Bone marrow (tissue), 2 donors: ENCODE measurements around the gene TRPC1.
A peak's percentile ranks its signal among the peaks of the same experiment; 100 is the strongest.

Source experiments
- DNase-seq, 2 donors: peaks; one replicate each; lab custom pipeline; 2025; lab: John Stamatoyannopoulos, UW

TRPC1 gene

GRCh38 chr3:142754494-142754893 lies 30.7 kb downstream of the TRPC1 start:
- no peak for DNase-seq

- no peak for DNase-seq
Observed at GRCh38 chr3:142768338-142768737, 44.5 kb downstream of the TRPC1 start.

GRCh38 chr3:142777927-142778326 lies 54.1 kb downstream of the TRPC1 start:
- no peak for DNase-seq

GRCh38 chr3:142778541-142778940 lies 54.7 kb downstream of the TRPC1 start:
- DNase-seq = no peak

GRCh38 chr3:142779591-142779990 lies 55.8 kb downstream of the TRPC1 start:
- DNase-seq = no peak

- no peak for DNase-seq
Observed at GRCh38 chr3:142782616-142783015, 58.8 kb downstream of the TRPC1 start.

- DNase-seq = no peak
Observed at GRCh38 chr3:142784228-142784627, 60.4 kb downstream of the TRPC1 start.

GRCh38 chr3:142785996-142786395 lies 62.2 kb downstream of the TRPC1 start:
- no peak for DNase-seq

GRCh38 chr3:142787719-142788118 lies 63.9 kb downstream of the TRPC1 start:
- peak in 1 of 2 donors; percentile 16 for DNase-seq

- DNase-seq = no peak
Observed at GRCh38 chr3:142794508-142794907, 70.7 kb downstream of the TRPC1 start.

GRCh38 chr3:142795332-142795731 lies 71.5 kb downstream of the TRPC1 start:
- no peak for DNase-seq

GRCh38 chr3:142796823-142797222 lies 73.0 kb downstream of the TRPC1 start:
- no peak for DNase-seq

GRCh38 chr3:142801746-142802145 lies 77.9 kb downstream of the TRPC1 start:
- no peak for DNase-seq

GRCh38 chr3:142802891-142803290 lies 79.1 kb downstream of the TRPC1 start:
- DNase-seq = no peak

- no peak for DNase-seq
Observed at GRCh38 chr3:142808103-142808917, 84.5 kb downstream of the TRPC1 start.

- no peak for DNase-seq
Observed at GRCh38 chr3:142809259-142809658, 85.4 kb downstream of the TRPC1 start.

GRCh38 chr3:142815803-142816202 lies 92.0 kb downstream of the TRPC1 start:
- DNase-seq = no peak

- no peak for DNase-seq
Observed at GRCh38 chr3:142817356-142817755, 93.5 kb downstream of the TRPC1 start.

- no peak for DNase-seq
Observed at GRCh38 chr3:142817897-142818296, 94.1 kb downstream of the TRPC1 start.

- no peak for DNase-seq
Observed at GRCh38 chr3:142818651-142819050, 94.8 kb downstream of the TRPC1 start.

- DNase-seq = no peak
Observed at GRCh38 chr3:142819179-142819578, 95.3 kb downstream of the TRPC1 start.

GRCh38 chr3:142828703-142829305 lies 105.0 kb downstream of the TRPC1 start:
- peak; percentile 23 to 45 for DNase-seq

GRCh38 chr3:142837526-142837925 lies 113.7 kb downstream of the TRPC1 start:
- no peak for DNase-seq

GRCh38 chr3:142839831-142840230 lies 116.0 kb downstream of the TRPC1 start:
- no peak for DNase-seq
